Naive B cell (primary cell): ENCODE data around the gene SETD3. TPM values are rescaled to one million over a fixed set of nuclear protein-coding genes. Genes with fewer than 3 reads are reported as not detected.

ENCODE experiments used
- ATAC-seq, 2 donors: fragments of 150-1000 bp; cut with Tn5 transposase; 2 replicates each; pipeline ENCODE4 v1.10.0; 2021; ENCODE audit warnings: low read depth in 2 of 2, mild to moderate bottlenecking in 2 of 2, moderate library complexity in 2 of 2
- DNase-seq: peaks from one replicate; pipeline ENCODE4 v3.0.0; 2022
- H3K27ac Mint-ChIP-seq, 6 donors: one replicate each; pipeline ENCODE4 v1.8.0; 2020 to 2022; ENCODE audit warnings: mild to moderate bottlenecking in 6 of 6, mixed read lengths in 6 of 6, moderate library complexity in 5 of 6, inconsistent platforms in 2 of 6
- H3K27me3 Mint-ChIP-seq, 3 donors: one replicate each; pipeline ENCODE4 v1.8.0; 2021 to 2022; ENCODE audit warnings: mixed read lengths in 3 of 3, mild to moderate bottlenecking in 1 of 3
- H3K36me3 Mint-ChIP-seq, 2 donors: one replicate each; pipeline ENCODE4 v1.8.0; 2020 to 2022; ENCODE audit warnings: mixed read lengths in 2 of 2, inconsistent platforms in 1 of 2, mild to moderate bottlenecking in 1 of 2
- H3K4me1 Mint-ChIP-seq, 3 donors: one replicate each; pipeline ENCODE4 v1.8.0; 2020 to 2022; ENCODE audit warnings: mixed read lengths in 3 of 3, inconsistent platforms in 1 of 3, mild to moderate bottlenecking in 1 of 3, moderate library complexity in 1 of 3
- H3K4me3 Mint-ChIP-seq, 8 donors: one replicate each; pipeline ENCODE4 v1.8.0; 2020 to 2022; ENCODE audit warnings: mild to moderate bottlenecking in 8 of 8, mixed read lengths in 8 of 8, moderate library complexity in 8 of 8, inconsistent platforms in 2 of 8
- H3K9me3 Mint-ChIP-seq, 7 donors: one replicate each; pipeline ENCODE4 v1.8.0; 2020 to 2022; ENCODE audit warnings: mixed read lengths in 7 of 7, mild to moderate bottlenecking in 5 of 7, inconsistent platforms in 2 of 7, moderate library complexity in 1 of 7
- polyA plus RNA-seq, 6 donors: library from polyadenylated mRNA; unstranded; fragments of 300-500 nt; fragmentation: Illumina TruSeq; gene quantifications; one replicate each; pipeline ENCODE4 v1.2.3, GENCODE V29; 2021; ENCODE audit warnings: low read depth in 6 of 6

Gene SETD3
- polyA plus RNA-seq, 6 donors from 2014 or later: 22.4 to 30.8 (median 26.3) TPM

GRCh38 chr14:99468081-99468480 lies 12.6 kb downstream of the SETD3 start:
- Mint-ChIP-seq H3K4me1 (peaks cover 29 to 41% (median 32%) of the 10 kb centered on the region in 3 donors), H3K27me3 (no peaks in the 10 kb centered on the region), H3K27ac (peak overlapping the region in 2 of 6 donors; percentile 48 to 73), H3K4me3 (no peak overlapping the region), H3K9me3 (no peaks in the 10 kb centered on the region), H3K36me3 (peaks cover 5 to 10% of the 10 kb centered on the region in 2 donors)
- ATAC-seq (no peak), DNase-seq (no peak)

- DNase-seq: no peak
- H3K9me3 Mint-ChIP-seq: no peaks in the 10 kb centered on the region
- H3K36me3 Mint-ChIP-seq: peaks cover 10 to 11% of the 10 kb centered on the region in 2 donors
- peak overlapping the region in 3 of 6 donors; percentile 11 to 73 (median 39) for H3K27ac Mint-ChIP-seq
- H3K27me3 Mint-ChIP-seq: no peaks in the 10 kb centered on the region
- H3K4me3 Mint-ChIP-seq: no peak overlapping the region
- peaks cover 29 to 36% (median 34%) of the 10 kb centered on the region in 3 donors for H3K4me1 Mint-ChIP-seq
- no peak for ATAC-seq
Observed at GRCh38 chr14:99467336-99468078, 13.2 kb downstream of the SETD3 start.

- DNase-seq (no peak), ATAC-seq (no peak)
- Mint-ChIP-seq H3K4me3 (no peak overlapping the region), H3K9me3 (no peaks in the 10 kb centered on the region), H3K36me3 (peaks cover 18% of the 10 kb centered on the region in 2 donors), H3K27me3 (no peaks in the 10 kb centered on the region), H3K27ac (no peak overlapping the region), H3K4me1 (peaks cover 29 to 42% (median 36%) of the 10 kb centered on the region in 3 donors)
Observed at GRCh38 chr14:99466758-99467157, 13.9 kb downstream of the SETD3 start.

- no peak for ATAC-seq
- H3K36me3 Mint-ChIP-seq: peaks cover 19 to 30% of the 10 kb centered on the region in 2 donors
- no peak for DNase-seq
- H3K4me3 Mint-ChIP-seq: no peak overlapping the region
- H3K27me3 Mint-ChIP-seq: no peaks in the 10 kb centered on the region
- H3K9me3 Mint-ChIP-seq: no peaks in the 10 kb centered on the region
- H3K4me1 Mint-ChIP-seq: peaks cover 24 to 34% (median 27%) of the 10 kb centered on the region in 3 donors
- no peak overlapping the region for H3K27ac Mint-ChIP-seq
Observed at GRCh38 chr14:99465288-99465687, 15.4 kb downstream of the SETD3 start.

GRCh38 chr14:99463974-99464373 lies 16.7 kb downstream of the SETD3 start:
- Mint-ChIP-seq H3K4me1 (peaks cover 16 to 22% (median 21%) of the 10 kb centered on the region in 3 donors), H3K4me3 (no peak overlapping the region), H3K9me3 (no peaks in the 10 kb centered on the region), H3K36me3 (peaks cover 19 to 30% of the 10 kb centered on the region in 2 donors), H3K27me3 (no peaks in the 10 kb centered on the region), H3K27ac (no peak overlapping the region)
- DNase-seq: no peak
- ATAC-seq: no peak

GRCh38 chr14:99462210-99462609 lies 18.4 kb downstream of the SETD3 start:
- peaks cover 2 to 10% (median 6%) of the 10 kb centered on the region in 3 donors for H3K4me1 Mint-ChIP-seq
- H3K27me3 Mint-ChIP-seq: no peaks in the 10 kb centered on the region
- H3K36me3 Mint-ChIP-seq: peaks cover 26 to 36% of the 10 kb centered on the region in 2 donors
- no peak for DNase-seq
- H3K9me3 Mint-ChIP-seq: no peaks in the 10 kb centered on the region
- peak overlapping the region in 1 of 8 donors; percentile 47 for H3K4me3 Mint-ChIP-seq
- H3K27ac Mint-ChIP-seq: peak overlapping the region in 1 of 6 donors; percentile 13
- ATAC-seq: no peak

GRCh38 chr14:99461411-99462085 lies 19.1 kb downstream of the SETD3 start:
- Mint-ChIP-seq H3K4me3 (no peak overlapping the region), H3K27me3 (no peaks in the 10 kb centered on the region), H3K36me3 (peaks cover 33 to 36% of the 10 kb centered on the region in 2 donors), H3K27ac (peak overlapping the region in 2 of 6 donors; percentile 1 to 13), H3K9me3 (no peaks in the 10 kb centered on the region), H3K4me1 (peaks cover 2 to 10% (median 5%) of the 10 kb centered on the region in 3 donors)
- ATAC-seq: no peak
- DNase-seq: no peak

GRCh38 chr14:99460793-99461192 lies 19.9 kb downstream of the SETD3 start:
- Mint-ChIP-seq H3K27ac (peak overlapping the region in 1 of 6 donors; percentile 43), H3K4me3 (no peak overlapping the region), H3K9me3 (no peaks in the 10 kb centered on the region), H3K36me3 (peaks cover 34 to 36% of the 10 kb centered on the region in 2 donors), H3K4me1 (peaks cover 0 to 10% (median 2%) of the 10 kb centered on the region in 3 donors), H3K27me3 (no peaks in the 10 kb centered on the region)
- ATAC-seq (no peak), DNase-seq (no peak)

GRCh38 chr14:99459481-99460100 lies 21.1 kb downstream of the SETD3 start:
- ATAC-seq: no peak
- Mint-ChIP-seq H3K27ac (peak overlapping the region in 1 of 6 donors; percentile 65), H3K4me3 (no peak overlapping the region), H3K4me1 (peaks cover 0 to 10% (median 0%) of the 10 kb centered on the region in 3 donors), H3K27me3 (no peaks in the 10 kb centered on the region), H3K9me3 (no peaks in the 10 kb centered on the region), H3K36me3 (peaks cover 34 to 44% of the 10 kb centered on the region in 2 donors)
- DNase-seq: no peak

GRCh38 chr14:99454246-99454645 lies 26.4 kb downstream of the SETD3 start:
- ATAC-seq (no peak), DNase-seq (no peak)
- Mint-ChIP-seq H3K4me1 (no peaks in the 10 kb centered on the region), H3K27ac (peak overlapping the region in 1 of 6 donors; percentile 60), H3K4me3 (no peak overlapping the region), H3K9me3 (no peaks in the 10 kb centered on the region), H3K36me3 (peaks cover 15 to 20% of the 10 kb centered on the region in 2 donors), H3K27me3 (no peaks in the 10 kb centered on the region)

GRCh38 chr14:99452968-99453367 lies 27.7 kb downstream of the SETD3 start:
- no peaks in the 10 kb centered on the region for H3K9me3 Mint-ChIP-seq
- H3K36me3 Mint-ChIP-seq: peaks cover 16 to 17% of the 10 kb centered on the region in 2 donors
- H3K27ac Mint-ChIP-seq: no peak overlapping the region
- H3K27me3 Mint-ChIP-seq: no peaks in the 10 kb centered on the region
- DNase-seq: no peak
- ATAC-seq: no peak
- H3K4me3 Mint-ChIP-seq: no peak overlapping the region
- H3K4me1 Mint-ChIP-seq: no peaks in the 10 kb centered on the region

- no peaks in the 10 kb centered on the region for H3K9me3 Mint-ChIP-seq
- H3K27me3 Mint-ChIP-seq: no peaks in the 10 kb centered on the region
- H3K4me3 Mint-ChIP-seq: no peak overlapping the region
- H3K36me3 Mint-ChIP-seq: peaks cover 13 to 21% of the 10 kb centered on the region in 2 donors
- H3K4me1 Mint-ChIP-seq: no peaks in the 10 kb centered on the region
- peak overlapping the region in 3 of 6 donors; percentile 48 to 60 (median 48) for H3K27ac Mint-ChIP-seq
- no peak for DNase-seq
- no peak for ATAC-seq
Observed at GRCh38 chr14:99451234-99451633, 29.4 kb downstream of the SETD3 start.

- Mint-ChIP-seq H3K27me3 (no peaks in the 10 kb centered on the region), H3K36me3 (peaks cover 13 to 21% of the 10 kb centered on the region in 2 donors), H3K4me1 (no peaks in the 10 kb centered on the region), H3K27ac (no peak overlapping the region), H3K9me3 (no peaks in the 10 kb centered on the region), H3K4me3 (no peak overlapping the region)
- ATAC-seq (no peak), DNase-seq (no peak)
Observed at GRCh38 chr14:99450266-99450665, 30.4 kb downstream of the SETD3 start.
